Liver (tissue), 9 donors: ENCODE measurements around the gene RWDD4. TPM values are rescaled to one million over a fixed set of nuclear protein-coding genes. Genes with fewer than 3 reads are reported as not detected.

Experiments
- DNase-seq: peaks from one replicate; pipeline ENCODE4 v3.0.0-alpha.2; 2017; ENCODE audit warnings: low spot score
- H3K27ac ChIP-seq, 2 donors: one replicate each; pipeline ENCODE4 v1.7.0; 2013; ENCODE audit warnings: inconsistent platforms in 2 of 2, low read length in 2 of 2, control low read depth in 1 of 2, low read depth in 1 of 2, mild to moderate bottlenecking in 1 of 2
- H3K27me3 ChIP-seq, 4 donors: one replicate each; pipeline versions ENCODE4 v1.6.1 to v1.7.0; 2013; ENCODE audit warnings: low read length in 3 of 4, inconsistent platforms in 1 of 4, mild to moderate bottlenecking in 1 of 4, moderate library complexity in 1 of 4; ENCODE audit not compliant: control insufficient read depth in 4 of 4, insufficient read depth in 4 of 4
- H3K36me3 ChIP-seq, 4 donors: one replicate each; pipeline versions ENCODE4 v1.6.1 to v1.7.0; 2013; ENCODE audit warnings: low read length in 3 of 4, mild to moderate bottlenecking in 3 of 4, low read depth in 1 of 4, moderate library complexity in 1 of 4; ENCODE audit not compliant: control insufficient read depth in 4 of 4, insufficient read depth in 3 of 4
- H3K4me1 ChIP-seq, 4 donors: one replicate each; pipeline versions ENCODE4 v1.6.1 to v1.7.0; 2013; ENCODE audit warnings: low read length in 3 of 4, mild to moderate bottlenecking in 3 of 4, moderate library complexity in 1 of 4; ENCODE audit not compliant: control insufficient read depth in 4 of 4, insufficient read depth in 4 of 4
- H3K4me3 ChIP-seq, 3 donors: one replicate each; pipeline versions ENCODE4 v1.6.1 to v1.7.0; 2013; ENCODE audit warnings: low read length in 3 of 3, control low read depth in 1 of 3, low read depth in 1 of 3, mild to moderate bottlenecking in 1 of 3
- H3K9ac ChIP-seq, 2 donors: one replicate each; pipeline ENCODE4 v1.7.0; 2013; ENCODE audit warnings: low read length in 2 of 2, mild to moderate bottlenecking in 2 of 2, moderate library complexity in 2 of 2, control low read depth in 1 of 2, low read depth in 1 of 2
- H3K9me3 ChIP-seq, 4 donors: one replicate each; pipeline versions ENCODE4 v1.6.1 to v1.7.0; 2013; ENCODE audit warnings: low read length in 3 of 4; ENCODE audit not compliant: control insufficient read depth in 4 of 4
- ATF3 ChIP-seq: IDR thresholded peaks from 2 replicates; pipeline ENCODE4 v1.6.1; 2016; ENCODE audit warnings: antibody characterized with exemption
- CTCF ChIP-seq: fragments of 150-350 bp; IDR thresholded peaks from 2 replicates; pipeline ENCODE4 v1.5.1; 2017; ENCODE audit warnings: improper control_type of control experiment, low read depth, low read length; ENCODE audit not compliant: missing input control
- EGR1 ChIP-seq, 2 donors: IDR thresholded peaks; 2 replicates each; pipeline ENCODE4 v1.6.1; 2016 to 2018; ENCODE audit warnings: antibody characterized with exemption in 2 of 2, low read depth in 2 of 2
- FOXA2 ChIP-seq: IDR thresholded peaks from 2 replicates; pipeline ENCODE4 v1.6.1; 2016; ENCODE audit warnings: antibody characterized with exemption
- GABPA ChIP-seq, 2 donors: IDR thresholded peaks in 1 of 2; conservative IDR thresholded peaks in 1 of 2; 2 replicates each; pipeline ENCODE4 v1.6.1; 2016; ENCODE audit warnings: antibody characterized with exemption in 2 of 2, mild to moderate bottlenecking in 1 of 2, moderate library complexity in 1 of 2
- JUND ChIP-seq, 2 donors: IDR thresholded peaks; 2 replicates each; pipeline ENCODE4 v1.6.1; 2016; ENCODE audit warnings: antibody characterized with exemption in 2 of 2
- MAX ChIP-seq: IDR thresholded peaks from 2 replicates; pipeline ENCODE4 v1.6.1; 2016; ENCODE audit warnings: antibody characterized with exemption
- RAD21 ChIP-seq, 2 donors: IDR thresholded peaks; 2 replicates each; pipeline ENCODE4 v1.6.1; 2016; ENCODE audit warnings: antibody characterized with exemption in 2 of 2, mild to moderate bottlenecking in 2 of 2
- RXRA ChIP-seq, 2 donors: IDR thresholded peaks; 2 replicates each; pipeline ENCODE4 v1.6.1; 2017 to 2018; ENCODE audit warnings: antibody characterized with exemption in 2 of 2, mild to moderate bottlenecking in 1 of 2
- SP1 ChIP-seq: IDR thresholded peaks from 2 replicates; pipeline ENCODE4 v1.6.1; 2018; ENCODE audit warnings: antibody characterized with exemption, mild to moderate bottlenecking
- TAF1 ChIP-seq: conservative IDR thresholded peaks from 2 replicates; pipeline ENCODE4 v1.6.1; 2016; ENCODE audit warnings: antibody characterized with exemption, mild to moderate bottlenecking
- YY1 ChIP-seq: IDR thresholded peaks from 2 replicates; pipeline ENCODE4 v1.6.1; 2016; ENCODE audit warnings: antibody characterized with exemption, mild to moderate bottlenecking
- ZBTB33 ChIP-seq: IDR thresholded peaks from 2 replicates; pipeline ENCODE4 v1.6.1; 2016; ENCODE audit warnings: antibody characterized with exemption
- WGBS: extraction: QIAGEN DNeasy Blood & Tissue Kit; methylation state at CpG from one replicate; pipeline ENCODE4 v1.1.7; 2013; 5-methylcytosine and 5-hydroxymethylcytosine counted together
- polyA plus RNA-seq, 2 donors: library from polyadenylated mRNA; stranded (reverse) in 1 of 2; unstranded in 1 of 2; fragments of 200-250 nt in 1 of 2; fragments of >200 nt in 1 of 2; fragmentation: Nextera tagmentation in 1 of 2; extraction: Ambion mirVana in 1 of 2; gene quantifications; one replicate each; pipeline versions ENCODE4 v1.2.1 to v1.2.3, GENCODE V29; 2013 to 2015
- total RNA-seq, 2 donors: library from RNA; depleted of rRNA; stranded (reverse); fragments of >200 nt; gene quantifications; one replicate each; pipeline ENCODE4 v1.2.3, GENCODE V29; 2014
- TF ChIP-seq, protein P1 (sequence below): IDR thresholded peaks from 2 replicates; pipeline ENCODE4 v1.6.1; 2016; ENCODE audit warnings: antibody characterized with exemption, mild to moderate bottlenecking
- donor health status: healthy.
- donor health status: healthy.
- donor health status: healthy.
- donor health status: healthy.
- donor health status: healthy.

Gene RWDD4
- total RNA-seq = 1 to 10 TPM; 8.0 to 9.8 TPM
- 10 to 100 TPM in 1 of 2 donors, 1 to 10 TPM in 1; 6.5 to 17.9 TPM for polyA plus RNA-seq

GRCh38 chr4:183659029-183659871 is at the start of gene RWDD4, which contains the start of gene TRAPPC11:
Gene RWDD4 (minus strand): TSS chr4:183659185. CDS start chr4:183658952, 233 bp downstream.
Gene TRAPPC11 (plus strand): TSS chr4:183659293. CDS start chr4:183663868, 4,575 bp downstream.
- WGBS = under 1% methylated on average over 57 of the region's 63 CpGs
- Histone ChIP-seq H3K4me1 (peaks cover 5 to 29% (median 14%) of the 10 kb centered on the region in 4 donors), H3K9ac (peak within 1 kb of the TSS; percentile 89 to 94), H3K4me3 (peak within 1 kb of the TSS; percentile 87 to 100 (median 94)), H3K36me3 (peaks cover 2 to 7% (median 4%) of the 10 kb centered on the region in 4 donors), H3K27ac (peak within 1 kb of the TSS; percentile 81 to 92), H3K9me3 (no peaks in the 10 kb centered on the region), H3K27me3 (no peaks in the 10 kb centered on the region)
- peak; percentile 94 for DNase-seq
- TF ChIP-seq, protein P1, sequence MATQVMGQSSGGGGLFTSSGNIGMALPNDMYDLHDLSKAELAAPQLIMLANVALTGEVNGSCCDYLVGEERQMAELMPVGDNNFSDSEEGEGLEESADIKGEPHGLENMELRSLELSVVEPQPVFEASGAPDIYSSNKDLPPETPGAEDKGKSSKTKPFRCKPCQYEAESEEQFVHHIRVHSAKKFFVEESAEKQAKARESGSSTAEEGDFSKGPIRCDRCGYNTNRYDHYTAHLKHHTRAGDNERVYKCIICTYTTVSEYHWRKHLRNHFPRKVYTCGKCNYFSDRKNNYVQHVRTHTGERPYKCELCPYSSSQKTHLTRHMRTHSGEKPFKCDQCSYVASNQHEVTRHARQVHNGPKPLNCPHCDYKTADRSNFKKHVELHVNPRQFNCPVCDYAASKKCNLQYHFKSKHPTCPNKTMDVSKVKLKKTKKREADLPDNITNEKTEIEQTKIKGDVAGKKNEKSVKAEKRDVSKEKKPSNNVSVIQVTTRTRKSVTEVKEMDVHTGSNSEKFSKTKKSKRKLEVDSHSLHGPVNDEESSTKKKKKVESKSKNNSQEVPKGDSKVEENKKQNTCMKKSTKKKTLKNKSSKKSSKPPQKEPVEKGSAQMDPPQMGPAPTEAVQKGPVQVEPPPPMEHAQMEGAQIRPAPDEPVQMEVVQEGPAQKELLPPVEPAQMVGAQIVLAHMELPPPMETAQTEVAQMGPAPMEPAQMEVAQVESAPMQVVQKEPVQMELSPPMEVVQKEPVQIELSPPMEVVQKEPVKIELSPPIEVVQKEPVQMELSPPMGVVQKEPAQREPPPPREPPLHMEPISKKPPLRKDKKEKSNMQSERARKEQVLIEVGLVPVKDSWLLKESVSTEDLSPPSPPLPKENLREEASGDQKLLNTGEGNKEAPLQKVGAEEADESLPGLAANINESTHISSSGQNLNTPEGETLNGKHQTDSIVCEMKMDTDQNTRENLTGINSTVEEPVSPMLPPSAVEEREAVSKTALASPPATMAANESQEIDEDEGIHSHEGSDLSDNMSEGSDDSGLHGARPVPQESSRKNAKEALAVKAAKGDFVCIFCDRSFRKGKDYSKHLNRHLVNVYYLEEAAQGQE = no peak
- TF ChIP-seq SP1 = peak; percentile 54
- peak; percentile 26 for TF ChIP-seq CTCF
- peak; percentile 65 to 86 for TF ChIP-seq GABPA (IDR thresholded peaks at IDR 0.05 in 1 of 2, conservative IDR thresholded peaks at IDR 0.05 in 1 of 2)
- no peak for TF ChIP-seq ATF3
- peak in 1 of 2 donors; percentile 22 for TF ChIP-seq RAD21 (IDR thresholded peaks at IDR 0.05)

GRCh38 chr4:183702492-183702891 is 43.5 kb upstream of the RWDD4 start:
- TF ChIP-seq RXRA (IDR thresholded peaks at IDR 0.05) (no peak), RAD21 (IDR thresholded peaks at IDR 0.05) (no peak), SP1 (no peak), FOXA2 (no peak), ZBTB33 (no peak), TAF1 (no peak), MAX (no peak), JUND (IDR thresholded peaks at IDR 0.05) (no peak), EGR1 (IDR thresholded peaks at IDR 0.05; ENCODE audit: low read depth in 2 of 2) (no peak), YY1 (no peak), GABPA (IDR thresholded peaks at IDR 0.05 in 1 of 2, conservative IDR thresholded peaks at IDR 0.05 in 1 of 2) (no peak), CTCF (no peak)
- TF ChIP-seq, protein P1 = no peak
- Histone ChIP-seq H3K4me1 (peaks cover 1 to 14% (median 5%) of the 10 kb centered on the region in 4 donors), H3K9ac (no peak overlapping the region), H3K27ac (no peak overlapping the region), H3K9me3 (no peaks in the 10 kb centered on the region), H3K27me3 (no peaks in the 10 kb centered on the region), H3K4me3 (no peak overlapping the region), H3K36me3 (peaks cover 4 to 43% (median 31%) of the 10 kb centered on the region in 4 donors)
- DNase-seq = no peak
- WGBS = 97% methylated on average over 1 of the region's 1 CpG
